Keratinocyte (primary cell): ENCODE results near the gene UPK3BL2. TPM values are rescaled to one million over a fixed set of nuclear protein-coding genes. Genes with fewer than 3 reads are reported as not detected.
"Not testable (repeated sequence)": the region's sequence is repeated elsewhere in the genome, so short reads cannot be mapped to it uniquely, and the experiment has no call there.

Experiments
- DNase-seq: peaks from one replicate; pipeline ENCODE4 v3.0.0-alpha.2; 2011; ENCODE audit warnings: low read depth, missing footprints, low spot score
- FAIRE-seq: peaks from 2 replicates; lab custom pipeline; 2011; peaks lifted over from hg19 to GRCh38; lab: Jason Lieb, UNC
- H2AFZ ChIP-seq: 2 replicates; pipeline ENCODE4 v1.6.0; 2012; ENCODE audit warnings: low read length, control low read depth, inconsistent platforms; ENCODE audit not compliant: control insufficient read depth
- H3K27ac ChIP-seq: 2 replicates; pipeline ENCODE4 v1.5.1; 2011; ENCODE audit warnings: low read length; ENCODE audit not compliant: control insufficient read depth, insufficient read depth
- H3K27me3 ChIP-seq: 3 replicates; pipeline ENCODE4 v1.6.0; 2011; ENCODE audit warnings: low read length; ENCODE audit not compliant: control insufficient read depth, insufficient read depth; ENCODE audit errors: extremely low read depth
- H3K36me3 ChIP-seq, 2 experiments: 2 replicates in 1 of 2; 3 replicates in 1 of 2; pipeline ENCODE4 v1.5.1; 2011; ENCODE audit warnings: low read length in 2 of 2, mild to moderate bottlenecking in 1 of 2; ENCODE audit not compliant: control insufficient read depth in 2 of 2, insufficient read depth in 2 of 2; ENCODE audit errors: extremely low read depth in 1 of 2
- H3K4me1 ChIP-seq: 3 replicates; pipeline ENCODE4 v1.5.1; 2011; ENCODE audit warnings: low read length; ENCODE audit not compliant: control insufficient read depth, insufficient read depth; ENCODE audit errors: extremely low read depth
- H3K4me2 ChIP-seq: 3 replicates; pipeline ENCODE4 v1.6.0; 2011; ENCODE audit warnings: low read depth, low read length; ENCODE audit not compliant: control insufficient read depth, insufficient read depth; ENCODE audit errors: extremely low read depth
- H3K4me3 ChIP-seq, 3 experiments: fragments of 200-600 bp in 1 of 3; sonication (generic) in 1 of 3; 2 replicates in 2 of 3; 3 replicates in 1 of 3; pipeline ENCODE4 v1.5.1; 2011 to 2016; ENCODE audit warnings: low read length in 3 of 3, mild to moderate bottlenecking in 3 of 3, control low read depth in 2 of 3, inconsistent platforms in 1 of 3, low read depth in 1 of 3, mixed read lengths in 1 of 3, mixed run types in 1 of 3, moderate library complexity in 1 of 3; ENCODE audit not compliant: control insufficient read depth in 2 of 3, insufficient read depth in 2 of 3; ENCODE audit errors: extremely low read depth in 1 of 3
- H3K79me2 ChIP-seq: 2 replicates; pipeline ENCODE4 v1.6.0; 2012; ENCODE audit warnings: low read length; ENCODE audit not compliant: control insufficient read depth, insufficient read depth
- H3K9ac ChIP-seq: 3 replicates; pipeline ENCODE4 v1.6.0; 2011; ENCODE audit warnings: low read length; ENCODE audit not compliant: control insufficient read depth, insufficient read depth; ENCODE audit errors: extremely low read depth
- H3K9me1 ChIP-seq: 3 replicates; pipeline ENCODE4 v1.6.0; 2011; ENCODE audit warnings: low read length; ENCODE audit not compliant: control insufficient read depth, insufficient read depth; ENCODE audit errors: extremely low read depth
- H3K9me3 ChIP-seq: 2 replicates; pipeline ENCODE4 v1.5.1; 2012; ENCODE audit warnings: low read depth, low read length; ENCODE audit not compliant: control insufficient read depth
- H4K20me1 ChIP-seq: 3 replicates; pipeline ENCODE4 v1.6.0; 2011; ENCODE audit warnings: low read length; ENCODE audit not compliant: control insufficient read depth, insufficient read depth; ENCODE audit errors: extremely low read depth
- dilution Hi-C: fragments of 300-500 bp; cut with MboI; formaldehyde crosslinking; loops from one replicate; pipeline ENCODE4 v1.7.0; 2020; ENCODE audit warnings: low sequenced_read_pairs; ENCODE audit not compliant: extremely low pct_ligation_motif_present
- polyA plus RNA-seq, 5 experiments: library from polyadenylated mRNA; depleted of rRNA in 3 of 5; stranded (reverse) in 3 of 5; stranded (forward) in 1 of 5; unstranded in 1 of 5; fragments of >200 nt; gene quantifications; 1 replicate in 1 of 5; 2 replicates in 3 of 5; 3 replicates in 1 of 5; pipeline versions ENCODE4 v1.2.1 to v1.2.3, GENCODE V29; 2011 to 2012; ENCODE audit warnings: missing spikeins in 2 of 5, low read depth in 1 of 5, low replicate concordance in 1 of 5

Gene UPK3BL2
- polyA plus RNA-seq, 1 donor (not counting 4 experiments of a cell fraction or from before 2014, with no cell fraction given): 6.3 TPM

GRCh38 chr7:102535062-102535615, 8.4 kb downstream of the UPK3BL2 start:
- H3K9me3 ChIP-seq, H2AFZ ChIP-seq, H3K4me3 ChIP-seq, H3K79me2 ChIP-seq, H3K36me3 ChIP-seq, H3K4me1 ChIP-seq, H3K27ac ChIP-seq, H3K9me1 ChIP-seq, H3K27me3 ChIP-seq, H4K20me1 ChIP-seq, dilution Hi-C loops, H3K9ac ChIP-seq, H3K4me2 ChIP-seq, DNase-seq, FAIRE-seq: not testable (repeated sequence)

GRCh38 chr7:102532127-102532526, 11.4 kb downstream of the UPK3BL2 start:
- H3K9me3 ChIP-seq, H3K27ac ChIP-seq, dilution Hi-C loops, H3K4me2 ChIP-seq, H3K9ac ChIP-seq, H3K79me2 ChIP-seq, H3K4me1 ChIP-seq, H4K20me1 ChIP-seq, DNase-seq, H2AFZ ChIP-seq, H3K9me1 ChIP-seq, H3K27me3 ChIP-seq, H3K36me3 ChIP-seq, FAIRE-seq, H3K4me3 ChIP-seq: not testable (repeated sequence)

- dilution Hi-C loops, H3K9ac ChIP-seq, H3K27ac ChIP-seq, H3K9me3 ChIP-seq, H4K20me1 ChIP-seq, H3K4me1 ChIP-seq, H3K4me2 ChIP-seq, H3K4me3 ChIP-seq, H2AFZ ChIP-seq, H3K27me3 ChIP-seq, DNase-seq, H3K9me1 ChIP-seq, H3K79me2 ChIP-seq, FAIRE-seq, H3K36me3 ChIP-seq: not testable (repeated sequence)
Observed at GRCh38 chr7:102531583-102531982, 11.9 kb downstream of the UPK3BL2 start.

- DNase-seq, H3K9me1 ChIP-seq, FAIRE-seq, dilution Hi-C loops, H3K36me3 ChIP-seq, H3K4me3 ChIP-seq, H3K27ac ChIP-seq, H3K9me3 ChIP-seq, H3K27me3 ChIP-seq, H4K20me1 ChIP-seq, H3K4me2 ChIP-seq, H3K79me2 ChIP-seq, H3K4me1 ChIP-seq, H2AFZ ChIP-seq, H3K9ac ChIP-seq: not testable (repeated sequence)
Observed at GRCh38 chr7:102527822-102528793, 15.4 kb downstream of the UPK3BL2 start.

GRCh38 chr7:102527182-102527581, 16.3 kb downstream of the UPK3BL2 start:
- H3K9me3 ChIP-seq, H3K27me3 ChIP-seq, FAIRE-seq, dilution Hi-C loops, H3K79me2 ChIP-seq, H4K20me1 ChIP-seq, H3K4me2 ChIP-seq, H3K36me3 ChIP-seq, H3K9me1 ChIP-seq, H3K27ac ChIP-seq, H3K9ac ChIP-seq, H3K4me3 ChIP-seq, H2AFZ ChIP-seq, DNase-seq, H3K4me1 ChIP-seq: not testable (repeated sequence)
